ENCODE results near the gene KCNK3.
"Not testable (repeated sequence)": the region's sequence is repeated elsewhere in the genome, so short reads cannot be mapped to it uniquely, and the experiment has no call there.

Gene KCNK3

GRCh38 chr2:26692279-26692896 lies at the start of gene KCNK3:
Gene KCNK3, plus strand, starts transcription at chr2:26692722. Its CDS starts 154 bp downstream, at chr2:26692876.
- FAIRE-seq (no peak), DNase-seq (ENCODE audit: insufficient read length, low spot score) (peak; percentile 35)

- no peak for FAIRE-seq
- DNase-seq (ENCODE audit: insufficient read length, low spot score), result no peak
Measured at GRCh38 chr2:26644188-26644835, 48.2 kb upstream of the KCNK3 start.

- DNase-seq (ENCODE audit: insufficient read length, low spot score), result no peak
- no peak for FAIRE-seq
Measured at GRCh38 chr2:26645762-26646161, 46.8 kb upstream of the KCNK3 start.

- no peak for FAIRE-seq
Measured at GRCh38 chr2:26646986-26647672, 45.4 kb upstream of the KCNK3 start.

GRCh38 chr2:26647981-26648380 lies 44.5 kb upstream of the KCNK3 start:
- DNase-seq (ENCODE audit: insufficient read length, low spot score) (no peak), FAIRE-seq (no peak)

More at GRCh38 chr2:26646986-26647672, 45.4 kb upstream of the KCNK3 start:
- no peak for DNase-seq (ENCODE audit: insufficient read length, low spot score)

- no peak for DNase-seq (ENCODE audit: insufficient read length, low spot score)
- no peak for FAIRE-seq
Measured at GRCh38 chr2:26648516-26648915, 44.0 kb upstream of the KCNK3 start.

GRCh38 chr2:26649322-26649721 lies 43.2 kb upstream of the KCNK3 start:
- no peak for DNase-seq (ENCODE audit: insufficient read length, low spot score)
- no peak for FAIRE-seq

GRCh38 chr2:26649992-26650712 lies 42.4 kb upstream of the KCNK3 start:
- DNase-seq (ENCODE audit: insufficient read length, low spot score), result no peak
- no peak for FAIRE-seq

GRCh38 chr2:26650713-26651469 lies 41.6 kb upstream of the KCNK3 start:
- DNase-seq (ENCODE audit: insufficient read length, low spot score) (no peak), FAIRE-seq (no peak)

GRCh38 chr2:26651470-26651771 lies 41.1 kb upstream of the KCNK3 start:
- DNase-seq (ENCODE audit: insufficient read length, low spot score) (no peak), FAIRE-seq (no peak)

- FAIRE-seq, result no peak
Measured at GRCh38 chr2:26651799-26652198, 40.7 kb upstream of the KCNK3 start.

GRCh38 chr2:26652361-26653041 lies 40.0 kb upstream of the KCNK3 start:
- DNase-seq (ENCODE audit: insufficient read length, low spot score) (no peak), FAIRE-seq (no peak)

More at GRCh38 chr2:26651799-26652198, 40.7 kb upstream of the KCNK3 start:
- DNase-seq (ENCODE audit: insufficient read length, low spot score), result no peak

GRCh38 chr2:26653207-26654060 lies 39.1 kb upstream of the KCNK3 start:
- FAIRE-seq (no peak), DNase-seq (ENCODE audit: insufficient read length, low spot score) (no peak)

- FAIRE-seq (no peak), DNase-seq (ENCODE audit: insufficient read length, low spot score) (no peak)
Measured at GRCh38 chr2:26654061-26654340, 38.5 kb upstream of the KCNK3 start.

- not testable (repeated sequence) for DNase-seq (ENCODE audit: insufficient read length, low spot score); FAIRE-seq
Measured at GRCh38 chr2:26655120-26655519, 37.4 kb upstream of the KCNK3 start.

GRCh38 chr2:26655611-26656195 lies 36.8 kb upstream of the KCNK3 start:
- FAIRE-seq, result no peak
- DNase-seq (ENCODE audit: insufficient read length, low spot score), result no peak

- DNase-seq (ENCODE audit: insufficient read length, low spot score) (no peak), FAIRE-seq (no peak)
Measured at GRCh38 chr2:26657265-26657664, 35.3 kb upstream of the KCNK3 start.

- no peak for DNase-seq (ENCODE audit: insufficient read length, low spot score)
- FAIRE-seq, result no peak
Measured at GRCh38 chr2:26658691-26659346, 33.7 kb upstream of the KCNK3 start.

Measured in GM19239 (cell line).